ENCODE data around the gene SERBP1. TPM values are rescaled to one million over a fixed set of nuclear protein-coding genes. Genes with fewer than 3 reads are reported as not detected.
A peak's percentile ranks its signal among the peaks of the same experiment; 100 is the strongest.

Gene SERBP1
- total and polyA plus RNA-seq, 2 of the 8 experiments (the other 6 are each of a cell fraction or from before 2014, with no cell fraction given): 229 to 536 TPM

- Histone ChIP-seq H3K23ac (ENCODE audit: insufficient read length) (no peak overlapping the region), H3K4me1 (replicated peaks in 1 of 4; ENCODE audit: control insufficient read depth in 3 of 4, insufficient read depth in 4 of 4, low read length in 3 of 4) (peaks cover 0 to 24% (median 18%) of the 10 kb centered on the region in 4 experiments; a peak in 5 of 7 replicates), H3K56ac (replicated peaks; ENCODE audit: insufficient read length, low read depth, low read length) (no peak overlapping the region), H2BK20ac (ENCODE audit: low read length) (no peak overlapping the region), H3K79me1 (ENCODE audit: low read depth, low read length) (no peaks in the 10 kb centered on the region), H3K4me3 (ENCODE audit: extremely low read depth in 1 of 4, insufficient read depth in 2 of 4, low read depth in 3 of 4, low read length in 4 of 4) (no peak overlapping the region), H3K14ac (ENCODE audit: insufficient read length) (no peak overlapping the region), H3K23me2 (ENCODE audit: low read depth, low read length) (no peaks in the 10 kb centered on the region), H4K5ac (ENCODE audit: insufficient read length, low read depth, low read length) (no peak overlapping the region), H3K27ac (ENCODE audit: low read depth, low read length) (no peak overlapping the region), H4K8ac (ENCODE audit: extremely low read depth, insufficient read depth, low read length) (no peak overlapping the region), H3K9ac (replicated peaks in 1 of 4; ENCODE audit: extremely low read depth in 1 of 4, low read depth in 3 of 4, low read length in 3 of 4) (no peak overlapping the region), H3K18ac (ENCODE audit: extremely low read depth, low read length) (no peak overlapping the region), H2BK15ac (ENCODE audit: low read length) (no peak overlapping the region), H3K27me3 (replicated peaks in 1 of 4; ENCODE audit: control insufficient read depth in 3 of 4, extremely low read depth in 1 of 4, insufficient read depth in 3 of 4, low read length in 3 of 4) (no peaks in the 10 kb centered on the region), H2BK5ac (ENCODE audit: low read depth, low read length) (0 out of 2 replicates have a peak overlapping the region, but pooled peaks have one; percentile 35), H4K20me1 (replicated peaks in 1 of 2; ENCODE audit: control insufficient read depth in 1 of 2, insufficient read depth in 2 of 2, low read length in 2 of 2) (no peaks in the 10 kb centered on the region), H3K79me2 (ENCODE audit: control insufficient read depth in 1 of 2, insufficient read depth in 2 of 2, low read length in 2 of 2) (no peaks in the 10 kb centered on the region), H3K4ac (replicated peaks; ENCODE audit: insufficient read length, low read depth, low read length) (no peak overlapping the region), H3K4me2 (ENCODE audit: insufficient read depth in 1 of 2, low read depth in 2 of 2, low read length in 2 of 2) (no peak overlapping the region), H2AK5ac (ENCODE audit: low read depth, low read length) (no peak overlapping the region), H2BK12ac (ENCODE audit: low read depth, low read length) (no peak overlapping the region), H3K36me3 (ENCODE audit: control insufficient read depth in 2 of 4, insufficient read depth in 4 of 4, low read length in 3 of 4) (no peaks in the 10 kb centered on the region), H2BK120ac (replicated peaks; ENCODE audit: low read depth, low read length) (no peak overlapping the region), H3K9me3 (ENCODE audit: insufficient read depth in 2 of 2, low read depth in 1 of 2, low read length in 1 of 2) (no peaks in the 10 kb centered on the region), H2AFZ (ENCODE audit: low read length) (no peak overlapping the region), H4K91ac (replicated peaks; ENCODE audit: insufficient read length, low read length) (no peak overlapping the region)
- WGBS, 2 experiments (ENCODE audit: extremely low coverage in 1 of 2, insufficient coverage in 1 of 2, insufficient read length in 1 of 2, insufficient replicate concordance in 2 of 2, low coverage in 1 of 2, low lambda C conversion rate in 2 of 2, missing lambda C conversion rate in 1 of 2): 78% methylated on average over 1 of the region's 1 CpG; no CpG with 5 or more reads in 1 of the 2 experiments
- POLR2A ChIA-PET (ENCODE audit: partially characterized antibody): interaction anchor here (7.2 kb wide), 1 partner anchor 27 kb away, joined by 72 read pairs; the partner anchor contains the start of gene SERBP1
- DNase-seq (ENCODE audit: low read depth in 1 of 2, low spot score in 2 of 2) (no peak), FAIRE-seq (no peak)
- CTCF ChIA-PET (ENCODE audit: partially characterized antibody): interaction anchor here (0.6 to 1.1 kb wide), 4 partner anchors 17 to 110 kb away, joined by 3 to 4 read pairs (median 4); no protein-coding TSS in a partner anchor
- TF ChIP-seq SUZ12 (IDR thresholded peaks at IDR 0.05; ENCODE audit: low read length): no peak
- no peak for TF ChIP-seq JUND (IDR thresholded peaks at IDR 0.05; ENCODE audit: low read length)
- TF ChIP-seq TAF1 (IDR thresholded peaks at IDR 0.05; ENCODE audit: low read depth, low read length): no peak
- no peak for TF ChIP-seq RXRA (IDR thresholded peaks at IDR 0.05; ENCODE audit: insufficient read depth, low read depth, low read length)
- no peak for TF ChIP-seq GTF2F1 (IDR thresholded peaks at IDR 0.05; ENCODE audit: borderline replicate concordance, low read depth, low read length)
- TF ChIP-seq POU5F1 (IDR thresholded peaks at IDR 0.05; ENCODE audit: low read depth, low read length): no peak
- TF ChIP-seq FOSL1 (IDR thresholded peaks at IDR 0.05; ENCODE audit: insufficient read depth, low read depth, low read length): no peak
- no peak for TF ChIP-seq ATF3 (IDR thresholded peaks at IDR 0.05; ENCODE audit: insufficient read depth, low read depth, low read length)
- TF ChIP-seq TEAD4 (IDR thresholded peaks at IDR 0.05; ENCODE audit: low read depth, low read length): no peak
- TF ChIP-seq E2F6 (IDR thresholded peaks at IDR 0.05): no peak
- no peak for TF ChIP-seq TCF12 (IDR thresholded peaks at IDR 0.05; ENCODE audit: low read depth, low read length)
- no peak for TF ChIP-seq CBX8 (IDR thresholded peaks at IDR 0.05; ENCODE audit: borderline replicate concordance, low read depth, low read length)
- no peak for TF ChIP-seq BCL11A (IDR thresholded peaks at IDR 0.05; ENCODE audit: low read depth in 2 of 2, low read length in 2 of 2)
These were observed 27.0 kb upstream of the SERBP1 start for GRCh38 chr1:67457247-67457646.
